Measurements from ENCODE around the gene ZNF827.

ZNF827 gene

GRCh38 chr4:145740806-145741205, 197.8 kb downstream of the ZNF827 start:
- DNase-seq (ENCODE audit: low read depth, low spot score): no peak
- no peak overlapping the region for H3K9ac ChIP-seq (ENCODE audit: insufficient read length, low read depth)
- no peak for TF ChIP-seq YY1 (IDR thresholded peaks at IDR 0.05; ENCODE audit: insufficient read depth, insufficient read length)
- no peak for TF ChIP-seq SUZ12 (IDR thresholded peaks at IDR 0.05; ENCODE audit: extremely low read depth, insufficient read depth, insufficient read length)
- no peak for TF ChIP-seq ZNF274 (IDR thresholded peaks at IDR 0.05; ENCODE audit: low read depth, low read length)
- H3K4me1 ChIP-seq (ENCODE audit: insufficient read depth, insufficient read length): no peaks in the 10 kb centered on the region
- no peaks in the 10 kb centered on the region for H3K27me3 ChIP-seq (ENCODE audit: insufficient read depth, insufficient read length)
- H3K36me3 ChIP-seq (ENCODE audit: insufficient read depth, insufficient read length, low read length): no peaks in the 10 kb centered on the region
- no peaks in the 10 kb centered on the region for H3K9me3 ChIP-seq (ENCODE audit: insufficient read depth, low read length)
- no peak overlapping the region for H3K4me3 ChIP-seq (ENCODE audit: insufficient read length, low read depth)

DNA sequence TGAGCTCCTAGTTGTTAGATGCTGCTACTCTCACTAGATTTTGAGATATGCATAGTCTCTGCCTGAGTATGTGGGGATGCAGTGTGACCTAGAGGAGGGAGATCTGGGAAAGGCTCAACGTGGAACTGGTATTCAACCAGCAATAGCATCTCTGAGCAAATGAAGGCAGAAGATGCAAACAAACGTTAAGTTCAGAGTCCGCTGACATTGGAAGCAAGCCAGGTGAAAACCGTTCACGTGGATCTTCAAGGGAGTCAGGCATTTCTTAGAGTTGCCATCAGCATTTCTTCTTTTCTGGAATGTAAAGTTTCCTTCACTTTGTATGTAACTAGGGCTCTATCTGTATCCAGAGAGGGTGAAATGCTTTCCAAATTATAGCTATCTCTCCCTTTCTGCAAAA, 198.8 kb downstream of the ZNF827 start:
- Histone ChIP-seq H3K4me1 (ENCODE audit: insufficient read depth, insufficient read length) (peaks cover 2% of the 10 kb centered on the region), H3K36me3 (ENCODE audit: insufficient read depth, insufficient read length, low read length) (no peaks in the 10 kb centered on the region), H3K9ac (ENCODE audit: insufficient read length, low read depth) (no peak overlapping the region), H3K9me3 (ENCODE audit: insufficient read depth, low read length) (no peaks in the 10 kb centered on the region), H3K27me3 (ENCODE audit: insufficient read depth, insufficient read length) (no peaks in the 10 kb centered on the region), H3K4me3 (ENCODE audit: insufficient read length, low read depth) (no peak overlapping the region)
- TF ChIP-seq YY1 (IDR thresholded peaks at IDR 0.05; ENCODE audit: insufficient read depth, insufficient read length): no peak
- no peak for TF ChIP-seq ZNF274 (IDR thresholded peaks at IDR 0.05; ENCODE audit: low read depth, low read length)
- TF ChIP-seq SUZ12 (IDR thresholded peaks at IDR 0.05; ENCODE audit: extremely low read depth, insufficient read depth, insufficient read length): no peak
- DNase-seq (ENCODE audit: low read depth, low spot score): no peak

GRCh38 chr4:145736241-145736831, 202.3 kb downstream of the ZNF827 start:
- TF ChIP-seq ZNF274 (IDR thresholded peaks at IDR 0.05; ENCODE audit: low read depth, low read length): no peak
- no peak for TF ChIP-seq SUZ12 (IDR thresholded peaks at IDR 0.05; ENCODE audit: extremely low read depth, insufficient read depth, insufficient read length)
- TF ChIP-seq YY1 (IDR thresholded peaks at IDR 0.05; ENCODE audit: insufficient read depth, insufficient read length): no peak
- H3K9ac ChIP-seq (ENCODE audit: insufficient read length, low read depth): no peak overlapping the region
- no peaks in the 10 kb centered on the region for H3K9me3 ChIP-seq (ENCODE audit: insufficient read depth, low read length)
- no peak for DNase-seq (ENCODE audit: low read depth, low spot score)
- no peaks in the 10 kb centered on the region for H3K27me3 ChIP-seq (ENCODE audit: insufficient read depth, insufficient read length)
- H3K36me3 ChIP-seq (ENCODE audit: insufficient read depth, insufficient read length, low read length): no peaks in the 10 kb centered on the region
- H3K4me3 ChIP-seq (ENCODE audit: insufficient read length, low read depth): no peak overlapping the region
- H3K4me1 ChIP-seq (ENCODE audit: insufficient read depth, insufficient read length): peaks cover 2% of the 10 kb centered on the region

DNA sequence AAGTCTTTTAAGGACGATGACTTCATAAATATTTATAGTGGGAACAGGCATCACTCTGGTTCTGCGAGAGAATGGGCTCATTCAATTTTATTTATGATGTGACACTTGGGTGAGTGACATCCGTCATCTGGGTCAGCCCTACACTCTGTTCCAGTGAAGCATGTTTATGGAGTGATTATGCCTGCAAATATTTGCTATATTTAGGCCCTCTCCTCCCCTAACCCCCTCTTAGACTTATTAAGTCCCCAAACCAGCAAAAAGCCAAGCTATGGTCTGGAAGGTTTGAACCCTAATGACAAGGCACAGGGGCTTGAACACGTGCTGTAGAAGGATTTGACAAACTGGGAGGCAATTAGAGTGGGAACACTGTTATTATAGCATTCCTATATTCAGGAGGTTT, 202.8 kb downstream of the ZNF827 start:
- peaks cover 2% of the 10 kb centered on the region for H3K4me1 ChIP-seq (ENCODE audit: insufficient read depth, insufficient read length)
- H3K27me3 ChIP-seq (ENCODE audit: insufficient read depth, insufficient read length): no peaks in the 10 kb centered on the region
- H3K36me3 ChIP-seq (ENCODE audit: insufficient read depth, insufficient read length, low read length): no peaks in the 10 kb centered on the region
- no peak overlapping the region for H3K9ac ChIP-seq (ENCODE audit: insufficient read length, low read depth)
- no peak for DNase-seq (ENCODE audit: low read depth, low spot score)
- TF ChIP-seq YY1 (IDR thresholded peaks at IDR 0.05; ENCODE audit: insufficient read depth, insufficient read length) (no peak), SUZ12 (IDR thresholded peaks at IDR 0.05; ENCODE audit: extremely low read depth, insufficient read depth, insufficient read length) (no peak), ZNF274 (IDR thresholded peaks at IDR 0.05; ENCODE audit: low read depth, low read length) (no peak)
- no peaks in the 10 kb centered on the region for H3K9me3 ChIP-seq (ENCODE audit: insufficient read depth, low read length)
- no peak overlapping the region for H3K4me3 ChIP-seq (ENCODE audit: insufficient read length, low read depth)

DNA sequence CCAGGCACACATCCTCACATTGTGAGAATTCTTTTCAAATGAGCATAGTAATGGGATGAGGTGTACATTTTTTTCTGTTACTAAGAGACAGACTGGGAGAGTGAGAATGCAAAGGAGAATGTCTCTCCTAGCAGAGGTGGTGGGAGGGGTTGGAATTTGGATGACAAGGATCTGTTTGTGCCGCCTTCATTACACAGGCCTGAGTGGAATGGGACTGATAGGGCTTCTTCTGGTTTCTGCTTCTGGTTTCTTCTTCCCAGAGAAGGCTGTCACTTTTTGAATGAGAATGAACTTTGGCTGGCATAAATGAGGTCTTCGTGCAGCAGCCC, 203.3 kb downstream of the ZNF827 start:
- H3K27me3 ChIP-seq (ENCODE audit: insufficient read depth, insufficient read length): no peaks in the 10 kb centered on the region
- peaks cover 2% of the 10 kb centered on the region for H3K4me1 ChIP-seq (ENCODE audit: insufficient read depth, insufficient read length)
- no peak for DNase-seq (ENCODE audit: low read depth, low spot score)
- H3K4me3 ChIP-seq (ENCODE audit: insufficient read length, low read depth): no peak overlapping the region
- no peaks in the 10 kb centered on the region for H3K9me3 ChIP-seq (ENCODE audit: insufficient read depth, low read length)
- H3K9ac ChIP-seq (ENCODE audit: insufficient read length, low read depth): no peak overlapping the region
- no peaks in the 10 kb centered on the region for H3K36me3 ChIP-seq (ENCODE audit: insufficient read depth, insufficient read length, low read length)
- TF ChIP-seq ZNF274 (IDR thresholded peaks at IDR 0.05; ENCODE audit: low read depth, low read length): no peak
- TF ChIP-seq SUZ12 (IDR thresholded peaks at IDR 0.05; ENCODE audit: extremely low read depth, insufficient read depth, insufficient read length): no peak
- TF ChIP-seq YY1 (IDR thresholded peaks at IDR 0.05; ENCODE audit: insufficient read depth, insufficient read length): no peak

GRCh38 chr4:145734576-145735346, 203.9 kb downstream of the ZNF827 start:
- TF ChIP-seq YY1 (IDR thresholded peaks at IDR 0.05; ENCODE audit: insufficient read depth, insufficient read length) (no peak), SUZ12 (IDR thresholded peaks at IDR 0.05; ENCODE audit: extremely low read depth, insufficient read depth, insufficient read length) (no peak), ZNF274 (IDR thresholded peaks at IDR 0.05; ENCODE audit: low read depth, low read length) (no peak)
- Histone ChIP-seq H3K4me1 (ENCODE audit: insufficient read depth, insufficient read length) (peaks cover 2% of the 10 kb centered on the region), H3K4me3 (ENCODE audit: insufficient read length, low read depth) (no peak overlapping the region), H3K36me3 (ENCODE audit: insufficient read depth, insufficient read length, low read length) (no peaks in the 10 kb centered on the region), H3K9me3 (ENCODE audit: insufficient read depth, low read length) (no peaks in the 10 kb centered on the region), H3K27me3 (ENCODE audit: insufficient read depth, insufficient read length) (no peaks in the 10 kb centered on the region), H3K9ac (ENCODE audit: insufficient read length, low read depth) (no peak overlapping the region)
- DNase-seq (ENCODE audit: low read depth, low spot score): no peak

- H3K4me3 ChIP-seq (ENCODE audit: insufficient read length, low read depth): no peak overlapping the region
- H3K4me1 ChIP-seq (ENCODE audit: insufficient read depth, insufficient read length): peaks cover 2% of the 10 kb centered on the region
- TF ChIP-seq SUZ12 (IDR thresholded peaks at IDR 0.05; ENCODE audit: extremely low read depth, insufficient read depth, insufficient read length) (no peak), YY1 (IDR thresholded peaks at IDR 0.05; ENCODE audit: insufficient read depth, insufficient read length) (no peak)
- H3K27me3 ChIP-seq (ENCODE audit: insufficient read depth, insufficient read length): no peaks in the 10 kb centered on the region
- no peaks in the 10 kb centered on the region for H3K36me3 ChIP-seq (ENCODE audit: insufficient read depth, insufficient read length, low read length)
- H3K9me3 ChIP-seq (ENCODE audit: insufficient read depth, low read length): no peaks in the 10 kb centered on the region
- peak overlapping the region; percentile 64 for H3K9ac ChIP-seq (ENCODE audit: insufficient read length, low read depth)
- no peak for DNase-seq (ENCODE audit: low read depth, low spot score)
These were observed 204.6 kb downstream of the ZNF827 start for GRCh38 chr4:145734031-145734430.

Data from NT2/D1 (cell line).